HepG2 (cell line): ENCODE measurements around the gene MXD3. TPM values are rescaled to one million over a fixed set of nuclear protein-coding genes. Genes with fewer than 3 reads are reported as not detected.

Experiments used
- ATAC-seq: fragments of 200-7000 bp; cut with Tn5 transposase; 3 replicates; pipeline ENCODE4 v1.9.1; 2020; ENCODE audit warnings: mild to moderate bottlenecking, moderate library complexity
- BruUV-seq: library from RNA; stranded (reverse); fragments of 400-500 nt; replicated peaks from 2 replicates; lab custom pipeline; 2021; lab: Mats Ljungman, UMichigan
- CTCF ChIA-PET: fragments of 300-600 bp; formaldehyde crosslinking; extraction: SDS; loops from one replicate; lab custom pipeline; 2021; ENCODE audit warnings: low total read pairs, inconsistent platforms, low intra/inter-chr PET ratio; lab: Yijun Ruan, JAX
- POLR2A ChIA-PET: fragments of 350-600 bp; sonication (Branson Sonifier 250); formaldehyde crosslinking; loops from one replicate; lab custom pipeline; 2020; ENCODE audit warnings: antibody characterized with exemption, inconsistent platforms; lab: Yijun Ruan, JAX
- DNase-seq: peaks from one replicate; pipeline ENCODE4 v3.0.0-alpha.2; 2015; ENCODE audit warnings: low spot score
- FAIRE-seq: peaks from 3 replicates; lab custom pipeline; 2011; peaks lifted over from hg19 to GRCh38; lab: Jason Lieb, UNC
- H2AFZ ChIP-seq: one replicate; pipeline ENCODE4 v1.6.1; 2011; ENCODE audit warnings: low read length, inconsistent platforms
- H3K27ac ChIP-seq: fragments of 300-600 bp; 3 replicates; pipeline ENCODE4 v1.8.0; 2011; ENCODE audit warnings: mixed run types, mild to moderate bottlenecking, mixed read lengths, low read length, inconsistent platforms; ENCODE audit not compliant: insufficient read depth; ENCODE audit errors: extremely low read length
- H3K27me3 ChIP-seq, 2 experiments: fragments of 200-600 bp in 1 of 2; 2 replicates in 1 of 2; 3 replicates in 1 of 2; pipeline versions ENCODE4 v1.6.0 to v1.8.0; 2011; ENCODE audit warnings: low read length in 2 of 2, mild to moderate bottlenecking in 2 of 2, moderate library complexity in 2 of 2, inconsistent platforms in 1 of 2; ENCODE audit not compliant: insufficient read depth in 2 of 2, control insufficient read depth in 1 of 2
- H3K36me3 ChIP-seq, 2 experiments: fragments of 200-600 bp in 1 of 2; replicated peaks in 1 of 2; 2 replicates in 1 of 2; 3 replicates in 1 of 2; pipeline versions ENCODE4 v1.5.1 to v1.8.0; 2011; ENCODE audit warnings: low read length in 2 of 2, inconsistent platforms in 1 of 2; ENCODE audit not compliant: insufficient read depth in 2 of 2, control insufficient read depth in 1 of 2
- H3K4me1 ChIP-seq: 2 replicates; pipeline ENCODE4 v1.5.1; 2012; ENCODE audit warnings: low read length, inconsistent platforms; ENCODE audit not compliant: insufficient read depth
- H3K4me2 ChIP-seq: 2 replicates; pipeline ENCODE4 v1.6.0; 2011; ENCODE audit warnings: low read depth, low read length, inconsistent platforms
- H3K4me3 ChIP-seq, 3 experiments: fragments of 200-600 bp in 1 of 3; sonication (generic), shearing (Covaris generic) in 1 of 3; replicated peaks in 1 of 3; 2 replicates each; pipeline ENCODE4 v1.5.1; 2011 to 2016; ENCODE audit warnings: low read length in 3 of 3, inconsistent platforms in 2 of 3, low read depth in 2 of 3, mild to moderate bottlenecking in 2 of 3, control low read depth in 1 of 3, mixed read lengths in 1 of 3; ENCODE audit not compliant: insufficient read depth in 1 of 3
- H3K79me2 ChIP-seq: one replicate; pipeline ENCODE4 v1.6.1; 2011; ENCODE audit warnings: low read length, inconsistent platforms; ENCODE audit not compliant: insufficient read depth
- H3K9ac ChIP-seq: 2 replicates; pipeline ENCODE4 v1.6.0; 2011; ENCODE audit warnings: mild to moderate bottlenecking, low read depth, low read length, inconsistent platforms; ENCODE audit not compliant: insufficient read depth
- H3K9me3 ChIP-seq: 2 replicates; pipeline ENCODE4 v1.5.1; 2012; ENCODE audit warnings: mild to moderate bottlenecking, low read length
- H4K20me1 ChIP-seq: 2 replicates; pipeline ENCODE4 v1.6.0; 2011; ENCODE audit warnings: inconsistent platforms, mild to moderate bottlenecking, low read length, moderate library complexity; ENCODE audit not compliant: insufficient read depth
- GFI1 ChIP-seq: sonication (generic); formaldehyde crosslinking; IDR thresholded peaks from 2 replicates; pipeline ENCODE4 v1.5.0; 2020; ENCODE audit warnings: missing genetic modification reagents, mild to moderate bottlenecking, borderline replicate concordance
- MEF2D ChIP-seq: sonication (generic); formaldehyde crosslinking; IDR thresholded peaks from 2 replicates; pipeline ENCODE4 v1.5.1; 2020; ENCODE audit warnings: mild to moderate bottlenecking, missing genetic modification reagents
- SAFB2 ChIP-seq: sonication (generic); formaldehyde crosslinking; IDR thresholded peaks from 2 replicates; pipeline ENCODE4 v1.5.1; 2020; ENCODE audit warnings: missing genetic modification reagents, low read depth, mild to moderate bottlenecking, borderline replicate concordance
- SNAI1 ChIP-seq: sonication (generic); formaldehyde crosslinking; IDR thresholded peaks from 2 replicates; pipeline ENCODE4 v1.5.0; 2020; ENCODE audit warnings: mild to moderate bottlenecking, missing genetic modification reagents, borderline replicate concordance
- ZNF160 ChIP-seq: sonication (generic); formaldehyde crosslinking; IDR thresholded peaks from 2 replicates; pipeline ENCODE4 v1.8.0; 2022; ENCODE audit warnings: mild to moderate bottlenecking, inconsistent platforms, missing genetic modification reagents
- ZNF251 ChIP-seq: sonication (generic); formaldehyde crosslinking; IDR thresholded peaks from 2 replicates; pipeline ENCODE4 v1.9.0; 2021; ENCODE audit warnings: mild to moderate bottlenecking, missing genetic modification reagents
- ZNF263 ChIP-seq: sonication (generic); formaldehyde crosslinking; IDR thresholded peaks from 2 replicates; pipeline ENCODE4 v1.4.0; 2020; ENCODE audit warnings: missing genetic modification reagents
- ZNF335 ChIP-seq: sonication (generic); formaldehyde crosslinking; IDR thresholded peaks from 2 replicates; pipeline ENCODE4 v1.4.0; 2020; ENCODE audit warnings: missing genetic modification reagents
- ZNF430 ChIP-seq: sonication (generic); formaldehyde crosslinking; IDR thresholded peaks from 2 replicates; pipeline ENCODE4 v1.9.0; 2021; ENCODE audit warnings: mild to moderate bottlenecking, missing genetic modification reagents
- ZNF605 ChIP-seq: sonication (generic); formaldehyde crosslinking; IDR thresholded peaks from 2 replicates; pipeline ENCODE4 v1.8.0; 2022; ENCODE audit warnings: mild to moderate bottlenecking, missing genetic modification reagents
- ZNF883 ChIP-seq: sonication (generic); formaldehyde crosslinking; IDR thresholded peaks from 2 replicates; pipeline ENCODE4 v1.5.1; 2020; ENCODE audit warnings: mild to moderate bottlenecking, missing genetic modification reagents; ENCODE audit errors: not compliant biosample characterization
- WGBS: methylation state at CpG from one replicate; pipeline ENCODE4 v1.1.6; 2017; ENCODE audit warnings: low lambda C conversion rate; 5-methylcytosine and 5-hydroxymethylcytosine counted together
- in situ Hi-C: cut with HindIII; loops from 2 replicates; pipeline ENCODE4 v1.10.0; 2017; ENCODE audit warnings: low pct_unique_long_range_greater_than_20kb; ENCODE audit not compliant: extremely low pct_ligation_motif_present
- intact Hi-C: fragments of 100-400 bp; cut with micrococcal nuclease; formaldehyde crosslinking; loops from one replicate; pipeline ENCODE4 v1.10.0; 2022; ENCODE audit not compliant: unreplicated experiment
- polyA plus RNA-seq, 8 experiments: library from polyadenylated mRNA; depleted of rRNA in 3 of 8; stranded (reverse) in 7 of 8; unstranded in 1 of 8; fragments of >200 nt; fragmentation: Illumina TruSeq in 4 of 8; extraction: Trizol in 4 of 8; gene quantifications; 2 replicates each; pipeline versions ENCODE4 v1.2.1 to v1.2.3, GENCODE V29; 2011 to 2016; ENCODE audit warnings: low read depth in 4 of 8, missing spikeins in 1 of 8, mixed read lengths in 1 of 8; ENCODE audit not compliant: insufficient read depth in 1 of 8
- total RNA-seq, 5 experiments: library from RNA; depleted of rRNA; stranded (reverse); fragments of >200 nt; fragmentation: Illumina TruSeq; extraction: Trizol; gene quantifications; 2 replicates each; pipeline ENCODE4 v1.2.3, GENCODE V29; 2016; ENCODE audit warnings: low read depth in 1 of 5
- TF ChIP-seq, protein P1 (sequence below): sonication (generic); formaldehyde crosslinking; IDR thresholded peaks from 2 replicates; pipeline ENCODE4 v1.9.0; 2022; ENCODE audit warnings: low read depth, missing genetic modification reagents
- TF ChIP-seq, protein P2 (sequence below): sonication (generic); formaldehyde crosslinking; IDR thresholded peaks from one replicate; pipeline ENCODE4 v1.5.1; 2020; ENCODE audit warnings: mild to moderate bottlenecking, missing genetic modification reagents; ENCODE audit errors: not compliant biosample characterization

The MXD3 gene
- total and polyA plus RNA-seq, 2 of the 13 experiments (the other 11 are each of a cell fraction or from before 2014, with no cell fraction given): 10.5 to 12.8 TPM

DNA sequence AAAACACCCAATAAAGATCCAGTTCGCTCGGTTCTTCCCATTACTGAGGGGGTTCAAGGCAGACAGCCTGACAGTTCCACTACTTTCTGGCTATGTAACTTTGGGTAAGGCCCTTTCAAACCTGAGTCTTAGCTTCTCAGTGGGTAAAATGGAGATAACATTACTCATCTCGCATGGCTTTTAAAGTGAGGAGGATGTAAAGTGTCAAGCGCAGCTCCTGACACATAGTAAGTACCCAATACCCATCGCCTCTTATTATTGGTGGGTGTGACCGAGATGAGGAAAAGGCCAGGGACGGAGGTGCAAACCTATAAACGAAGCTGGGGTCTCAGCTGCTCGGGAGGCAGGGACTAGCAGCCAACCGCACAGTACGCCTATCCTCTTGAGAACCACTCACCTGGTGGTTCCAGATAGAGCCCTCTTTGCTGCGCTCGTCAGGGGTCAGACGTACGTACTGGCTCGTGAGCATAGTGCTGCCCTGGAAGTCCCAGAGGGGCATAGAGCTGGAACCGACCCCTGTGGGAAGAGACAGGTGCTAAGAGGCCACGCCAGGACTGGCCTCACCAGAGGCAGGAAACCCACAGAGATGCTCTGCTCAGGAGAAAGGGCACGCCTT lies 39.2 kb upstream of the MXD3 start:
- CTCF ChIA-PET: no interaction called here
- Histone ChIP-seq H3K36me3 (peaks cover 6 to 15% of the 10 kb centered on the region in 2 experiments), H3K4me1 (peaks cover 79% of the 10 kb centered on the region), H3K9ac (peak overlapping the region; percentile 95), H3K79me2 (peaks cover 50% of the 10 kb centered on the region), H4K20me1 (no peaks in the 10 kb centered on the region), H3K4me2 (peak overlapping the region; percentile 94), H2AFZ (no peak overlapping the region), H3K4me3 (peak overlapping the region; percentile 92 to 98 (median 93)), H3K9me3 (no peaks in the 10 kb centered on the region), H3K27me3 (no peaks in the 10 kb centered on the region; a peak in 1 of 5 replicates), H3K27ac (peak overlapping the region; percentile 94)
- TSS peak; percentile 55 for BruUV-seq
- peak; percentile 18 for ATAC-seq
- POLR2A ChIA-PET: interaction anchor here (1.0 to 6.8 kb wide), 9 partner anchors 15 to 264 kb away, joined by 3 to 84 read pairs (median 10); no protein-coding TSS in a partner anchor
- no peak for DNase-seq
- TF ChIP-seq ZNF160 (CRISPR knock-in tag): no peak
- no peak for TF ChIP-seq ZNF263
- TF ChIP-seq, protein P1, sequence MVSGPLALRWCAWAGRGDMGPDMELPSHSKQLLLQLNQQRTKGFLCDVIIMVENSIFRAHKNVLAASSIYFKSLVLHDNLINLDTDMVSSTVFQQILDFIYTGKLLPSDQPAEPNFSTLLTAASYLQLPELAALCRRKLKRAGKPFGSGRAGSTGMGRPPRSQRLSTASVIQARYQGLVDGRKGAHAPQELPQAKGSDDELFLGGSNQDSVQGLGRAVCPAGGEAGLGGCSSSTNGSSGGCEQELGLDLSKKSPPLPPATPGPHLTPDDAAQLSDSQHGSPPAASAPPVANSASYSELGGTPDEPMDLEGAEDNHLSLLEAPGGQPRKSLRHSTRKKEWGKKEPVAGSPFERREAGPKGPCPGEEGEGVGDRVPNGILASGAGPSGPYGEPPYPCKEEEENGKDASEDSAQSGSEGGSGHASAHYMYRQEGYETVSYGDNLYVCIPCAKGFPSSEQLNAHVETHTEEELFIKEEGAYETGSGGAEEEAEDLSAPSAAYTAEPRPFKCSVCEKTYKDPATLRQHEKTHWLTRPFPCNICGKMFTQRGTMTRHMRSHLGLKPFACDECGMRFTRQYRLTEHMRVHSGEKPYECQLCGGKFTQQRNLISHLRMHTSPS (CRISPR knock-in tag): 0 out of 2 replicates have a peak, but pooled peaks have one; percentile 18
- 0 out of 2 replicates have a peak, but pooled peaks have one; percentile 17 for TF ChIP-seq MEF2D (CRISPR knock-in tag)
- TF ChIP-seq ZNF335 (CRISPR knock-in tag): no peak
- peak; percentile 28 for TF ChIP-seq ZNF883 (CRISPR knock-in tag)
- 0 out of 2 replicates have a peak, but pooled peaks have one; percentile 12 for TF ChIP-seq SAFB2 (CRISPR knock-in tag)
- TF ChIP-seq GFI1 (CRISPR knock-in tag): peak; percentile 30; the same call in 1 of the 2 replicates
- TF ChIP-seq, protein P2, sequence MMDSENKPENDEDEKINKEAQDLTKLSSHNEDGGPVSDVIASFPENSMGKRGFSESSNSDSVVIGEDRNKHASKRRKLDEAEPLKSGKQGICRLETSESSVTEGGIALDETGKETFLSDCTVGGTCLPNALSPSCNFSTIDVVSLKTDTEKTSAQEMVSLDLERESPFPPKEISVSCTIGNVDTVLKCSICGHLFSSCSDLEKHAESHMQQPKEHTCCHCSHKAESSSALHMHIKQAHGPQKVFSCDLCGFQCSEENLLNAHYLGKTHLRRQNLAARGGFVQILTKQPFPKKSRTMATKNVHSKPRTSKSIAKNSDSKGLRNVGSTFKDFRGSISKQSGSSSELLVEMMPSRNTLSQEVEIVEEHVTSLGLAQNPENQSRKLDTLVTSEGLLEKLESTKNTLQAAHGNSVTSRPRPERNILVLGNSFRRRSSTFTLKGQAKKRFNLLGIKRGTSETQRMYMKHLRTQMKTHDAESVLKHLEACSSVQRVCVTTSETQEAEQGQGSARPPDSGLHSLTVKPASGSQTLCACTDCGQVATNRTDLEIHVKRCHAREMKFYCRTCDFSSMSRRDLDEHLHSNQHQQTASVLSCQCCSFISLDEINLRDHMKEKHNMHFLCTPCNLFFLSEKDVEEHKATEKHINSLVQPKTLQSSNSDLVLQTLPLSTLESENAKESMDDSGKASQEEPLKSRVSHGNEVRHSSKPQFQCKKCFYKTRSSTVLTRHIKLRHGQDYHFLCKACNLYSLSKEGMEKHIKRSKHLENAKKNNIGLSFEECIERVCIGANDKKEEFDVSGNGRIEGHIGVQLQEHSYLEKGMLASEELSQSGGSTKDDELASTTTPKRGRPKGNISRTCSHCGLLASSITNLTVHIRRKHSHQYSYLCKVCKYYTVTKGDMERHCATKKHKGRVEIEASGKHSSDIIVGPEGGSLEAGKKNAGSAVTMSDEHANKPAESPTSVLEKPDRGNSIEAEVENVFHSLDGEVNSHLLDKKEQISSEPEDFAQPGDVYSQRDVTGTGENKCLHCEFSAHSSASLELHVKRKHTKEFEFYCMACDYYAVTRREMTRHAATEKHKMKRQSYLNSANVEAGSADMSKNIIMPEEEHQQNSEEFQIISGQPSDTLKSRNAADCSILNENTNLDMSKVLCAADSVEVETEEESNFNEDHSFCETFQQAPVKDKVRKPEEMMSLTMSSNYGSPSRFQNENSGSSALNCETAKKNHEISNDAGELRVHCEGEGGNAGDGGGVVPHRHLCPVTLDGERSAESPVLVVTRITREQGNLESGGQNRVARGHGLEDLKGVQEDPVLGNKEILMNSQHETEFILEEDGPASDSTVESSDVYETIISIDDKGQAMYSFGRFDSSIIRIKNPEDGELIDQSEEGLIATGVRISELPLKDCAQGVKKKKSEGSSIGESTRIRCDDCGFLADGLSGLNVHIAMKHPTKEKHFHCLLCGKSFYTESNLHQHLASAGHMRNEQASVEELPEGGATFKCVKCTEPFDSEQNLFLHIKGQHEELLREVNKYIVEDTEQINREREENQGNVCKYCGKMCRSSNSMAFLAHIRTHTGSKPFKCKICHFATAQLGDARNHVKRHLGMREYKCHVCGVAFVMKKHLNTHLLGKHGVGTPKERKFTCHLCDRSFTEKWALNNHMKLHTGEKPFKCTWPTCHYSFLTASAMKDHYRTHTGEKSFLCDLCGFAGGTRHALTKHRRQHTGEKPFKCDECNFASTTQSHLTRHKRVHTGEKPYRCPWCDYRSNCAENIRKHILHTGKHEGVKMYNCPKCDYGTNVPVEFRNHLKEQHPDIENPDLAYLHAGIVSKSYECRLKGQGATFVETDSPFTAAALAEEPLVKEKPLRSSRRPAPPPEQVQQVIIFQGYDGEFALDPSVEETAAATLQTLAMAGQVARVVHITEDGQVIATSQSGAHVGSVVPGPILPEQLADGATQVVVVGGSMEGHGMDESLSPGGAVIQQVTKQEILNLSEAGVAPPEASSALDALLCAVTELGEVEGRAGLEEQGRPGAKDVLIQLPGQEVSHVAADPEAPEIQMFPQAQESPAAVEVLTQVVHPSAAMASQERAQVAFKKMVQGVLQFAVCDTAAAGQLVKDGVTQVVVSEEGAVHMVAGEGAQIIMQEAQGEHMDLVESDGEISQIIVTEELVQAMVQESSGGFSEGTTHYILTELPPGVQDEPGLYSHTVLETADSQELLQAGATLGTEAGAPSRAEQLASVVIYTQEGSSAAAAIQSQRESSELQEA (CRISPR knock-in tag): peak; percentile 26
- 0 out of 2 replicates have a peak, but pooled peaks have one; percentile 1 for TF ChIP-seq SNAI1 (CRISPR knock-in tag)
- 0 out of 2 replicates have a peak, but pooled peaks have one; percentile 26 for TF ChIP-seq ZNF605 (CRISPR knock-in tag)
- no peak for TF ChIP-seq ZNF251 (CRISPR knock-in tag)
- 0 out of 2 replicates have a peak, but pooled peaks have one; percentile 47 for TF ChIP-seq ZNF430 (CRISPR knock-in tag)
- intact Hi-C loops: no loop called here
- in situ Hi-C loops: loop anchor here (25.0 kb wide), 1 partner anchor 814 kb away; the partner anchor contains the start of genes CDHR2 and RNF44
- WGBS: 9% methylated on average over 10 of the region's 19 CpGs
- no peak for FAIRE-seq
